ENCODE measurements around the gene MEF2A.

Gene MEF2A

DNA sequence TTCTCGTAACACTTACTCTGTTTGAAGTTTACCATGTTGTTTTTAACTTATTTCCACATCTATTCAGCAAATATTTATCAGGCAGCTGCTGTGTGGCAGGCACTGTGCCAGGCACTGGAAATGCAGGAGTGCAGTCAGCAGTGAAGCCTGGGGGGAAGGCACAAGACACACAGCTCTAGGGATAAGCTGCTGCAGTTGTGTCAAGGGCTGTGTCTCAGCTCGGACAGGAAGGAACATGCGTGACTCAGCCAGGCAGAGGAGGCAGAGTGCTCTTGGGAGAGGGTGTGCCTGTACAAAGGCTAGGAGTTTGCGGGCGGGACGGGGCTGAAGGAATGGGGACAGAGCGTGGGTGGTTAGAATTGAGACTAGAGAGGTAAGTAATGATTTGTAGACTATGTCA lies 142.8 kb downstream of the MEF2A start:
- Histone ChIP-seq H3K27ac (ENCODE audit: low read depth, low read length) (peak overlapping the region; percentile 0), H3K4me1 (ENCODE audit: insufficient read depth, low read length) (peaks cover 35% of the 10 kb centered on the region), H3K4me3 (ENCODE audit: low read depth in 1 of 2, low read length in 2 of 2) (no peak overlapping the region), H3K9ac (ENCODE audit: low read length) (no peak overlapping the region), H3K9me3 (ENCODE audit: low read length) (no peaks in the 10 kb centered on the region), H3K36me3 (ENCODE audit: insufficient read depth, low read length) (peaks cover 25% of the 10 kb centered on the region), H3K27me3 (ENCODE audit: control insufficient read depth in 1 of 2, insufficient read depth in 2 of 2, low read length in 2 of 2) (no peaks in the 10 kb centered on the region)

DNA sequence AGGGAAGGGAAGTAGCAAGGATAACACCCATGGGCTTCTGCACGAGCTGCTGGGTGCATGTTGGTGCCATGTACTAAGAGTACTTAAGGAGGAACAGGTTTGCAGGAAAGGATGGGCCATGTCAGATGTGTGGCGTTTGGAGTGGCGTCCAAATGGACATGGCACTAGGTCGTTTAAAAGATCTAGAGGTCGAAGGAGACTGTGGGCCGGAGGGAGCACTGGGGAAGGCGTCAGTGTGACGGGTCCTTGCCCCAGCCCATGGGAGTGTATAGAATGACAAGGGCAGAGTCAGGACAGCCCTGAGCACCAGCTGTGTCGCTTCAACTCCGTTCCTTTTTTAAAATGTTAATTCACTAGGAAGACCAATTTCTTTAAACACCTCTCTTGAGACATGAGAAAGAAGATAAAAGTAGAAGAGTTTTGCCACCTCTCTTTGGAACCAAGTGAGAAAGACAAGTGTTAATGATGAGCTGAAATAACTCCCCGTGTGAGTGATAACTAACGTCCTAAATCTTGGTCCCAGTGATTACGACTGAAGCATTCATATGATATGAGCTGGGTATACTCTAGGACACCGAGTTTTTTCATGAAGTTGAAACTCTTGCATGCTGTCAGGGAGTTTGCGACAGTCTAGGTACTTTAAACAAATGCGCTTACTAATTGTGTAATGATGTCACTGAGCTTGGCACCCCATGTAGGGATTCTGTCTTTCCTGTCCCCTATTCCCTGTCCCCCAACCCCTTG lies 143.6 kb downstream of the MEF2A start:
- H3K9ac ChIP-seq (ENCODE audit: low read length) = no peak overlapping the region
- no peaks in the 10 kb centered on the region for H3K9me3 ChIP-seq (ENCODE audit: low read length)
- H3K36me3 ChIP-seq (ENCODE audit: insufficient read depth, low read length) = peaks cover 25% of the 10 kb centered on the region
- H3K4me3 ChIP-seq (ENCODE audit: low read depth in 1 of 2, low read length in 2 of 2) = no peak overlapping the region
- no peaks in the 10 kb centered on the region for H3K27me3 ChIP-seq (ENCODE audit: control insufficient read depth in 1 of 2, insufficient read depth in 2 of 2, low read length in 2 of 2)
- H3K4me1 ChIP-seq (ENCODE audit: insufficient read depth, low read length) = peaks cover 27% of the 10 kb centered on the region
- no peak overlapping the region for H3K27ac ChIP-seq (ENCODE audit: low read depth, low read length)

- Histone ChIP-seq H3K9me3 (ENCODE audit: low read length) (no peaks in the 10 kb centered on the region), H3K4me1 (ENCODE audit: insufficient read depth, low read length) (peaks cover 27% of the 10 kb centered on the region), H3K4me3 (ENCODE audit: low read depth in 1 of 2, low read length in 2 of 2) (no peak overlapping the region), H3K36me3 (ENCODE audit: insufficient read depth, low read length) (peaks cover 25% of the 10 kb centered on the region), H3K9ac (ENCODE audit: low read length) (no peak overlapping the region), H3K27me3 (ENCODE audit: control insufficient read depth in 1 of 2, insufficient read depth in 2 of 2, low read length in 2 of 2) (no peaks in the 10 kb centered on the region), H3K27ac (ENCODE audit: low read depth, low read length) (peak overlapping the region; percentile 44)
Observed at GRCh38 chr15:99711625-99712024, 145.8 kb downstream of the MEF2A start.

DNA sequence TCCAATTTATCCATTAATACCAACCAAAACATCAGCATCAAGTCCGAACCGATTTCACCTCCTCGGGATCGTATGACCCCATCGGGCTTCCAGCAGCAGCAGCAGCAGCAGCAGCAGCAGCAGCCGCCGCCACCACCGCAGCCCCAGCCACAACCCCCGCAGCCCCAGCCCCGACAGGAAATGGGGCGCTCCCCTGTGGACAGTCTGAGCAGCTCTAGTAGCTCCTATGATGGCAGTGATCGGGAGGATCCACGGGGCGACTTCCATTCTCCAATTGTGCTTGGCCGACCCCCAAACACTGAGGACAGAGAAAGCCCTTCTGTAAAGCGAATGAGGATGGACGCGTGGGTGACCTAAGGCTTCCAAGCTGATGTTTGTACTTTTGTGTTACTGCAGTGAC lies 146.6 kb downstream of the MEF2A start:
- H3K9me3 ChIP-seq (ENCODE audit: low read length) = no peaks in the 10 kb centered on the region
- peaks cover 25% of the 10 kb centered on the region for H3K36me3 ChIP-seq (ENCODE audit: insufficient read depth, low read length)

DNA sequence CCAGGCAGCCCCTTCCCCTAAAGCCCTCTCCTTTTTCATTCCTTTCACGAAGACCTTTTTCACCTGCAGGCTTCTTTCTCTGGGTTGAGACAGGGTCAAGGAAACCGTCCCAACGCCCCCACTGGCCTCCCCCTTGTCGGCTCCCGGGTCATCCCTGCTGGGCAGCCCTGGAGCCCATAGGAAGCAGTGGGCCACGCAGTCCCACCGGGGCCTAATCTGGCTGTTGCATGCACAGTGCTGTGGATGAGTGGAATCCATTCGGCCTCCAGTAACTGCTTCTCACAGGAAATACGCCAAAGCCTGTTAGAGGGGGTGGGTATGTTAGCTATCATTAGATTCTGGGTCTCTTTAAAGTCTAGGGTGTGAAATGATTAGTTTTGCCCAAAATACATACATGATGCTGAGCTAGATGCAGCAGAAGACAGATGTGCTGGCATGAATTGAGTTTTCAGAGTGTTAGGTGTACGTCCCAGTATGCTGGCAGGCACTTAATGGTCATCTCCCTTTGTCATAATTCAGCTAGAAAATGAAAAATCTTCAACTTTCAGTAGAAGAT lies 150.8 kb downstream of the MEF2A start:
- H3K36me3 ChIP-seq (ENCODE audit: insufficient read depth, low read length) = peaks cover 15% of the 10 kb centered on the region
- H3K9ac ChIP-seq (ENCODE audit: low read length) = no peak overlapping the region
- no peak overlapping the region for H3K4me3 ChIP-seq (ENCODE audit: low read depth in 1 of 2, low read length in 2 of 2)
- H3K27me3 ChIP-seq (ENCODE audit: control insufficient read depth in 1 of 2, insufficient read depth in 2 of 2, low read length in 2 of 2) = no peaks in the 10 kb centered on the region
- no peak overlapping the region for H3K27ac ChIP-seq (ENCODE audit: low read depth, low read length)
- peaks cover 20% of the 10 kb centered on the region for H3K4me1 ChIP-seq (ENCODE audit: insufficient read depth, low read length)
- no peaks in the 10 kb centered on the region for H3K9me3 ChIP-seq (ENCODE audit: low read length)

More for the DNA sequence above, 146.6 kb downstream of the MEF2A start:
- peaks cover 34% of the 10 kb centered on the region for H3K4me1 ChIP-seq (ENCODE audit: insufficient read depth, low read length)
- no peak overlapping the region for H3K9ac ChIP-seq (ENCODE audit: low read length)
- H3K27me3 ChIP-seq (ENCODE audit: control insufficient read depth in 1 of 2, insufficient read depth in 2 of 2, low read length in 2 of 2) = no peaks in the 10 kb centered on the region
- no peak overlapping the region for H3K27ac ChIP-seq (ENCODE audit: low read depth, low read length)
- H3K4me3 ChIP-seq (ENCODE audit: low read depth in 1 of 2, low read length in 2 of 2) = no peak overlapping the region

GRCh38 chr15:99717161-99718009 lies 151.6 kb downstream of the MEF2A start:
- Histone ChIP-seq H3K27ac (ENCODE audit: low read depth, low read length) (peak overlapping the region; percentile 41), H3K9ac (ENCODE audit: low read length) (no peak overlapping the region), H3K4me1 (ENCODE audit: insufficient read depth, low read length) (peaks cover 14% of the 10 kb centered on the region), H3K9me3 (ENCODE audit: low read length) (no peaks in the 10 kb centered on the region), H3K36me3 (ENCODE audit: insufficient read depth, low read length) (peaks cover 8% of the 10 kb centered on the region), H3K27me3 (ENCODE audit: control insufficient read depth in 1 of 2, insufficient read depth in 2 of 2, low read length in 2 of 2) (no peaks in the 10 kb centered on the region), H3K4me3 (ENCODE audit: low read depth in 1 of 2, low read length in 2 of 2) (peak overlapping the region in 1 of 2 donors; percentile 11)

- Histone ChIP-seq H3K9ac (ENCODE audit: low read length) (no peak overlapping the region), H3K36me3 (ENCODE audit: insufficient read depth, low read length) (no peaks in the 10 kb centered on the region), H3K9me3 (ENCODE audit: low read length) (no peaks in the 10 kb centered on the region), H3K27me3 (ENCODE audit: control insufficient read depth in 1 of 2, insufficient read depth in 2 of 2, low read length in 2 of 2) (no peaks in the 10 kb centered on the region), H3K4me1 (ENCODE audit: insufficient read depth, low read length) (peaks cover 14% of the 10 kb centered on the region), H3K4me3 (ENCODE audit: low read depth in 1 of 2, low read length in 2 of 2) (no peak overlapping the region), H3K27ac (ENCODE audit: low read depth, low read length) (no peak overlapping the region)
Observed at GRCh38 chr15:99718421-99718820, 152.6 kb downstream of the MEF2A start.

DNA sequence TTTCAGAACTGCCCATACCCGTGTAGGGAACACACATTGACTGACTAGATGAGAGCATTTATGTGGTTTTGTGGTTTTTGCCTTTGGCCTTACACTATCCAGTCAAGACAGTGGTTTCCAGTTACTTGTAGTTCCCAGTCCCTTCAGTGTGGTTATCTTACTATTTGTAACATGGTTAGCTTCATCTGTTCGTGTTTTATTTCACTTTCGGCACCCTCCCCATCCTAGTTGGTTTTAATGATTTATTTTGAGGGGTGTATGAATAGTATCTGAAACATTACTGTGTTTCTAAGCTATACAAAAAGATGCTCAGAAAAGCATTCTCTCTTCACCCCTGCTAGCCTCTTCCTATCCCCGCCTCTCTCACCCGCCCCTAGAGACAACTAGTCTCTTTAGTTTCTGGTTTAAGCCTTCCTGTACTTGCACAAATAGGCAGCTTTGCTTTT lies 153.3 kb downstream of the MEF2A start:
- no peak overlapping the region for H3K27ac ChIP-seq (ENCODE audit: low read depth, low read length)
- H3K4me3 ChIP-seq (ENCODE audit: low read depth in 1 of 2, low read length in 2 of 2) = no peak overlapping the region
- no peaks in the 10 kb centered on the region for H3K36me3 ChIP-seq (ENCODE audit: insufficient read depth, low read length)
- peaks cover 14% of the 10 kb centered on the region for H3K4me1 ChIP-seq (ENCODE audit: insufficient read depth, low read length)
- no peak overlapping the region for H3K9ac ChIP-seq (ENCODE audit: low read length)
- H3K27me3 ChIP-seq (ENCODE audit: control insufficient read depth in 1 of 2, insufficient read depth in 2 of 2, low read length in 2 of 2) = no peaks in the 10 kb centered on the region
- H3K9me3 ChIP-seq (ENCODE audit: low read length) = no peaks in the 10 kb centered on the region

GRCh38 chr15:99720533-99720932 lies 154.7 kb downstream of the MEF2A start:
- Histone ChIP-seq H3K9me3 (ENCODE audit: low read length) (no peaks in the 10 kb centered on the region), H3K27me3 (ENCODE audit: control insufficient read depth in 1 of 2, insufficient read depth in 2 of 2, low read length in 2 of 2) (no peaks in the 10 kb centered on the region), H3K4me3 (ENCODE audit: low read depth in 1 of 2, low read length in 2 of 2) (no peak overlapping the region), H3K4me1 (ENCODE audit: insufficient read depth, low read length) (peaks cover 14% of the 10 kb centered on the region), H3K36me3 (ENCODE audit: insufficient read depth, low read length) (no peaks in the 10 kb centered on the region), H3K27ac (ENCODE audit: low read depth, low read length) (no peak overlapping the region), H3K9ac (ENCODE audit: low read length) (no peak overlapping the region)

DNA sequence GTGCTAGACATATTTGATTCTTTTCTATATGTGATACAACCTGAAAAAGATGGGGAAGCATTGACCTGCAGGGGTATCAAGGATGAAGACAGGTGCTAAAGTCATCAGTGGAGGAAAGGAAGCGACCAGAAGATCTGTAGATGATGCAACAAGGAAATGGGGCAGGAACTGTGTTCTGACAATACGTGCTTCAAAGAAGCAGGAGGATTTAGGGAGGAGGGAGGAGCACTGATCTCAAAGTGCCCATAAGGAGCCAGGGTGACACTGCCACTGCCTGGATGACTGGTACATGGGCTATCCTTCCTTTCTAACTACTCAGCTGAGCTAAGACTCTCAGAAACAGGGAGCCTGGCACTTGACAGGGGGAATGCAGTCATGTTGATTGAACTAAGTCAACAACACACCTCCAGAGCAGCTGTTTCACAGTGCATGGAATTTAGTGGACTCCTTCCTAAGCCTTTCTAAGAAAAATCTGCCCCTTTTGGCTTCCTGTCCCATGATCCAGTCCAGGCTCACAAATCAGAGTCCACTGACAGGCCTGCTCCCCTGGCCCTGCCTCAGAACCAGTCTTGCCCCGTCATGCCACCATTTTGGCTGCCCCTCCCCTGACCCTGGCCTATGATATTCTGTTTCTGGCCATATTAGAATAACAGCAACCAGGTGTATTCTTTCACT lies 155.5 kb downstream of the MEF2A start:
- no peaks in the 10 kb centered on the region for H3K9me3 ChIP-seq (ENCODE audit: low read length)
- peaks cover 14% of the 10 kb centered on the region for H3K4me1 ChIP-seq (ENCODE audit: insufficient read depth, low read length)
- H3K9ac ChIP-seq (ENCODE audit: low read length) = no peak overlapping the region
- no peak overlapping the region for H3K4me3 ChIP-seq (ENCODE audit: low read depth in 1 of 2, low read length in 2 of 2)
- no peaks in the 10 kb centered on the region for H3K27me3 ChIP-seq (ENCODE audit: control insufficient read depth in 1 of 2, insufficient read depth in 2 of 2, low read length in 2 of 2)
- no peaks in the 10 kb centered on the region for H3K36me3 ChIP-seq (ENCODE audit: insufficient read depth, low read length)
- no peak overlapping the region for H3K27ac ChIP-seq (ENCODE audit: low read depth, low read length)

DNA sequence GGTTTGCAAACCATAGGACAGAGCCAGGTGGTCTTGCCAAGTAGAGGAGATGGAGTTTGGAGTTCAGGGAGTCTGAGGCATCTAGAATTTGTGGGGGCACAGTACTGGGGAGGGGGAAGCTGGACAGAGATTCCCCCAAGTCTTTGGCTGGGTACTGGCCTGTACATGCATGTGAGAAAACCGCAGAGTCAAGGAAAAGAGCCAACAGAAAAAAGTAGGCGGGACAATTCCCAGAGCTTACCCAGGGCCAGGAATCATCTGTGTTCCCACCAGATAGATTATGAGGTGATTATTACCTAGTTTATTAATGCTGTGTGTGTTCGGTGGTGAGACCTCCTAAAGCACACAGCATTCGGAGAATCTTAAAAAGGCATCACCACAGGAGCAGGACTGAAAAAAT lies 156.1 kb downstream of the MEF2A start:
- H3K27me3 ChIP-seq (ENCODE audit: control insufficient read depth in 1 of 2, insufficient read depth in 2 of 2, low read length in 2 of 2) = no peaks in the 10 kb centered on the region
- no peak overlapping the region for H3K27ac ChIP-seq (ENCODE audit: low read depth, low read length)

More for the DNA sequence above, 156.1 kb downstream of the MEF2A start:
- H3K36me3 ChIP-seq (ENCODE audit: insufficient read depth, low read length) = no peaks in the 10 kb centered on the region
- no peaks in the 10 kb centered on the region for H3K9me3 ChIP-seq (ENCODE audit: low read length)
- no peak overlapping the region for H3K4me3 ChIP-seq (ENCODE audit: low read depth in 1 of 2, low read length in 2 of 2)
- H3K4me1 ChIP-seq (ENCODE audit: insufficient read depth, low read length) = peaks cover 12% of the 10 kb centered on the region
- H3K9ac ChIP-seq (ENCODE audit: low read length) = no peak overlapping the region
